ENCODE data around the gene RIPOR2.

- TF ChIP-seq EZH2 (IDR thresholded peaks at IDR 0.05) (no peak), POLR2AphosphoS5 (IDR thresholded peaks at IDR 0.05; ENCODE audit: borderline replicate concordance, low read depth, low read length) (no peak)
Measured at GRCh38 chr6:24858177-24858653, 77.5 kb downstream of the RIPOR2 start.
